ENCODE data around the gene KIAA1671.

GRCh38 chr22:25061605-25062376 is 109.3 kb downstream of the KIAA1671 start:
- TF ChIP-seq CTCF (conservative IDR thresholded peaks at IDR 0.05; ENCODE audit: low read depth, low read length) (no peak), EZH2 (IDR thresholded peaks at IDR 0.05; ENCODE audit: low read length, unreplicated experiment) (no peak)
